ENCODE data around the gene LEKR1.
A peak's percentile ranks its signal among the peaks of the same experiment; 100 is the strongest.

Gene LEKR1

DNA sequence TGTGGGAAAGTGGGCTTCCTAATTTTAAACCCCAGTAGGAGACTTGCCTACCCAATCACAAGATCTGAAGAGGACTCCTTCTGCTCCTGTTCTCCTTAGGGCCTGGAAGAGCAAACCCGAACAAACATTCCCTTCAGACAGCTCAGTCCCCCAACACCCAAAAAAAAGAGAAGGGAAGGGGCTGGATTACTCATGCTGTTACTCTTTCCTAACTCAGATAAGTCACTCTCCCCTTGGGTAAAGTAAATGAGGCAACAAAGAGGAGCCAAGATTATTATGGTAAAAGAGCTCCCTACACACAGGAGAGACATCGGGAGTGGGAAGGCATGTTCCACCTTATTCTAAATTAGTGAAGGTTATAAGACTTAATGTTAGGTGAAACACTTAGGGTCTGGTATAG is 18.1 kb upstream of the LEKR1 start:
- 100% methylated on average over 1 of the region's 2 CpGs; no CpG with 5 or more reads in 1 of the 2 experiments for WGBS, 2 experiments (ENCODE audit: insufficient coverage in 2 of 2)
- no peaks in the 10 kb centered on the region for H3K36me3 ChIP-seq (ENCODE audit: control insufficient read depth, insufficient read depth, low read length)
- H3K9me3 ChIP-seq (ENCODE audit: control insufficient read depth, low read length) = no peaks in the 10 kb centered on the region
- H3K27ac ChIP-seq (ENCODE audit: low read depth, low read length, severe bottlenecking) = no peak overlapping the region
- H3K4me3 ChIP-seq (ENCODE audit: extremely low read depth, insufficient read depth, low read length, poor library complexity, severe bottlenecking) = no peak overlapping the region
- H3K4me1 ChIP-seq (ENCODE audit: control insufficient read depth, insufficient read depth, low read length, poor library complexity, severe bottlenecking) = peaks cover 20% of the 10 kb centered on the region

DNA sequence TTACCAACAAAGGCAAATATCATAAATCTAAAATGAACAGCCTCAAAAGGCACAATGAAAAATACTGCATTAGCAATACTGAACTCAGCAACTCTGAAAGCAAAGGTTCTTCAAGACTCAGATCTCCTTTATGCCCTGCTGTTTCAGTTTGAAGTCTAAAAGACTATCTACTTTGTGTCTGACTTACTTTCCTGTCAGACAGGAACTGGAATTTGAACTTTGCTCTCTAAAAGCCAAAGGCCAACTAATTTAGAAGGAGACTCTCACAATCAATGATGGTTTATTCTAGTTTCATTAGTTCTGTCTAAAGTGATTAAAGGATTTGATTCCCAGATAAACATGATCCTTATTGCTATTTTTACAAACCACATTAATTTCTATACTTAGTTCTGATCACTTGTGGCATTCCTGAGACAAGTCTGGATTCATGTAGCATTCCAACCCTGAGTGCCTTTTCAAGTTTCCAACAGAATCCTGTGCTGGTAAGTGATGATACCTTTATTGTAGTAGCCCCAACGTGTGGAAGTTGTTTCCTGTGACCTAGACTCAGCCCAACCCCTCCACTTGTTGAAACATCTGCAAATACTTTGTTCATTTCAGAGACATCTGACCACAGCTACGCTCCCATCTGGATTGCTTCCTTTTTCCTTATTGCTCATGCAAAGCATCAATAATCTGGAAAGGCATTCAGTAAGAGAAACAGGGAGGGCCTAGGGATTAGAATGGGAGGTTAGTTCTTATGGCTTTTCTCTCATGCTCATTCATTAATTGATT is 14.9 kb upstream of the LEKR1 start:
- no peaks in the 10 kb centered on the region for H3K36me3 ChIP-seq (ENCODE audit: control insufficient read depth, insufficient read depth, low read length)
- H3K27ac ChIP-seq (ENCODE audit: low read depth, low read length, severe bottlenecking) = peak overlapping the region; percentile 57
- H3K9me3 ChIP-seq (ENCODE audit: control insufficient read depth, low read length) = no peaks in the 10 kb centered on the region
- WGBS, 2 experiments (ENCODE audit: insufficient coverage in 2 of 2) = 100% methylated on average over 1 of the region's 2 CpGs
- H3K4me3 ChIP-seq (ENCODE audit: extremely low read depth, insufficient read depth, low read length, poor library complexity, severe bottlenecking) = no peak overlapping the region
- H3K4me1 ChIP-seq (ENCODE audit: control insufficient read depth, insufficient read depth, low read length, poor library complexity, severe bottlenecking) = peaks cover 20% of the 10 kb centered on the region

DNA sequence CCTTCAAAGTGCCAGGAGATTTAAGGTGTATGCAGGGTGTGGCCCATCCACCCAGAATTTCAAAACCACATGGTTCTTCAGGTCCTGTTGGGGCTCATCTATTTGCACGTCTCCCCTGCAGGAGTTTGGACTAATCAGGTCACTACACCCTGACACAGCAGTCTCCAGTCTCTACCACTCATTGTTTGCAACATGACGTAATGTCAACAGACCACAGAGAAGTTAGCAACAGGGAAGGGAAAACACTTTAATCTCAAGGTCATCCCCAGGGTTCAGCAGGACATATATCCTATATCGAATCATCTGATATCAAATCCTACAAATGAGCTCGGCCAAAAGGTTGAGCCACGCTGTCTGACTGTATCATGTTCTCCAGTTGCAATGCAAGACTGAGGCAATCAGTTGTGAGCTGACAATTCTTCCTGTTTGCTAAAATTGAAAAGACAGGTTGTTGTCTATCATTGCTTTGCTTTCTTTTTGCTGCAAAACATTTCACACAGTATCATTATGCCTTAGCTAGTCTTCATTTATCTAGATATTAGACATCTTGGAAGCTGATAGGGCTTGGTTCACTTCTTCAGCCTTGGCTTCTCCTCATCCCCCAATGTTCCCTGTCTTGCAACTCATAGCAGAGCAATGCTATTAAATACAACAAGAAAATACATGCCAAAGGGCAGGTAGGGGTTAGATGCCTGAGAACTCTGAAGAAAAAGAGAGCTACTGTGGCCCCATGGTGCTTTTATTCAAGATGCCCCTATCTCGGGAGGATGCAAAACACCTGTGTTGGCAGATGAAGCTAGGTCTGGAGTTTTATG is 13.4 kb upstream of the LEKR1 start:
- Histone ChIP-seq H3K36me3 (ENCODE audit: control insufficient read depth, insufficient read depth, low read length) (no peaks in the 10 kb centered on the region), H3K9me3 (ENCODE audit: control insufficient read depth, low read length) (no peaks in the 10 kb centered on the region), H3K4me3 (ENCODE audit: extremely low read depth, insufficient read depth, low read length, poor library complexity, severe bottlenecking) (no peak overlapping the region), H3K27ac (ENCODE audit: low read depth, low read length, severe bottlenecking) (no peak overlapping the region), H3K4me1 (ENCODE audit: control insufficient read depth, insufficient read depth, low read length, poor library complexity, severe bottlenecking) (peaks cover 20% of the 10 kb centered on the region)
- 78 to 93% methylated on average over 5 to 6 of the region's 6 CpGs for WGBS, 2 experiments (ENCODE audit: insufficient coverage in 2 of 2)

DNA sequence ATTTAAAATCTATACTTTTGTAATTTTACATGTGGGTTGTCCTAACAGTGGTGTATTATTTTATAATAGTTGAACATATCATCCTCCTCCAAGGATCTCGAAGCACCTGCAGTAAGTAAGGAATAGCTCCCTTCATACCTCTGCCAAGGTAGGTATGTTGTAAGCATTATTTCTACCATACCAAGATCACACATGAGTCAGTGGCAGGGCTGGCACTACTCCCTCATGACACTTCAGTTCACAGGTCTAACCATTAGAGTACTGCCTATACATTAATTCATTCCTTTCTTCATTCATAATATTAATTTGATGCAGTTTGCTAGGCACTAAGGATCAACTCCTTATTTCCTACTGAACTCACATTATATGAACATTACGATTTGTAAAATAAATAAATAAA is 11.9 kb upstream of the LEKR1 start:
- peaks cover 30% of the 10 kb centered on the region for H3K4me1 ChIP-seq (ENCODE audit: control insufficient read depth, insufficient read depth, low read length, poor library complexity, severe bottlenecking)
- H3K27ac ChIP-seq (ENCODE audit: low read depth, low read length, severe bottlenecking) = no peak overlapping the region
- H3K36me3 ChIP-seq (ENCODE audit: control insufficient read depth, insufficient read depth, low read length) = no peaks in the 10 kb centered on the region
- H3K4me3 ChIP-seq (ENCODE audit: extremely low read depth, insufficient read depth, low read length, poor library complexity, severe bottlenecking) = no peak overlapping the region
- H3K9me3 ChIP-seq (ENCODE audit: control insufficient read depth, low read length) = no peaks in the 10 kb centered on the region
- no CpG with 5 or more reads among the region's 2 CpGs for WGBS, 2 experiments (ENCODE audit: insufficient coverage in 2 of 2)

DNA sequence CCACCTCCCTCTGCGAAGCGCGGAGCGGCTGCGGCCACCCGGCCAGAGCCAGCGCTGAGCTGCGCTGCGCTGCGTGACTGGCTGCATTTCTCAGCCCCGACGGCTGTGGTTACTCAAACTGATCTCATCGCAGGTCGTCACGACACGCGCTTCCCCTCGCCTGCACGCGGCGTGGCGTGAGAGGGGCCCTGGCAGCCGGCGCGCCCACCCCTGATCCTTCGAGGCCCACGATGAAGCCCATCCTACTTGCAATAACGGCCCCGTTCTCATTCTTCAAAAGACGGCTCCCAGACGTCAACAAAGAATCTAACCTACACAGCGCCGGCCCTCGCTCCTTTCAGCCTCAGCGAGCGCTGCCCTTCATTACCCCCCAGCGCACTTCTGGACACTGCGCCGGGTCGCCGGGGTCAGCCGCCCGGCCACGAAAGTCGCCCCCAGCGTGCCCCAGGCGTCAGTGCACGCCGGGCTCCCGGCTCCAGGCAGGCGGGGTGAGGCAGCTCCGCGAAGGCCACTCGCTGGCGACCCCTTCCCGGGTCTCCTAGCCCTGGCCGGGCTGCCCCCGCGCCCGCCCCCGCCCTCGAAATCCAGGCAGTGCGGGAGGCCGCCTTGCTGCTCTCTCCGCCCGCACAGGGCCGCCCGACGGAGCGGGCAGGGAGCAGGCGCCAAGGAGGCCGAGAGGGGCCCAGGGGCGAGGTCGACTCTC is 9.9 kb upstream of the LEKR1 start:
- peak overlapping the region; percentile 35 for H3K4me3 ChIP-seq (ENCODE audit: extremely low read depth, insufficient read depth, low read length, poor library complexity, severe bottlenecking)
- WGBS, 2 experiments (ENCODE audit: insufficient coverage in 2 of 2) = 6 to 11% methylated on average over 66 to 71 of the region's 74 CpGs
- H3K4me1 ChIP-seq (ENCODE audit: control insufficient read depth, insufficient read depth, low read length, poor library complexity, severe bottlenecking) = peaks cover 32% of the 10 kb centered on the region
- H3K27ac ChIP-seq (ENCODE audit: low read depth, low read length, severe bottlenecking) = peak overlapping the region; percentile 88
- no peaks in the 10 kb centered on the region for H3K9me3 ChIP-seq (ENCODE audit: control insufficient read depth, low read length)
- no peaks in the 10 kb centered on the region for H3K36me3 ChIP-seq (ENCODE audit: control insufficient read depth, insufficient read depth, low read length)

DNA sequence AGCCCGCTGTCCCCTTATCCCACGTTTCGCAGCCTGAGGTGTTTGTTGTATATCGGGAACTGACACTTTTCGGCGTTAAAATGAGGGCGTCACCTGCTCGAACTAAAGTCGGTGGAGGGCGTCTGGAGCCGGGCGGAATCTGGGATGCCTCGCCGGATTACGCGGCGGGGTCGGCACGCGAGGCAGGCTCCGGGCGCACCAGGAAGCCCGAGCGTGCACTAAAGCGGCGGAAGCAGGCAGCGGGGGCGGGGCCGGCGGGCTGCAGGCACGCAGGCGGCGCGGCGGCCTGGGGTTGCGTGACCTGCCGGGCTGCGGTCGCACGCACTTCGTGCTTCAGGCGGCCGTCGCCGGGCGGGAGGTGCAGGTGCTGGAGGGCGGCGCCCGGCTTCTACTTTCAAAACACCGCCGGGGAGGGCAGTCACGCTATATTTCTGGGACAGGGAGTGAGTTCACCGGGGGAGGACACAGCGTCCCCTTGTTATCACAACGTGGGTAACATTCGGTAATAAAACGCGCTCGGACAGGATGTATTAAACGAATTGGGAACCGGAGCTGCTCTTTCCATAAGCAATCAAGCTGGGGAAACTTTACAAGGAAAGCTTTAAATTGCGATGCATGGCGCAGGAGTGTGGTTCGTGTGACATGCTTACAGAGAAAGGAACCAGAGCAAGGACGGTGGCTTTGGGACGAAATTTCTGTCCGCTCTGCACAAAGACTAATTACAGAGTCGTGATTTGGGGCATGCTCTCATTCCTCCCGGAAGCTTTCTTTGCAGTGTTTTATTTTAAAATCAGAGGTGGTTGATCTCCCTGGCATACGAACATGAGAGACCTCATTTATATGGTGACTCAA is 9.1 kb upstream of the LEKR1 start:
- 4 to 6% methylated on average over 46 to 67 of the region's 70 CpGs for WGBS, 2 experiments (ENCODE audit: insufficient coverage in 2 of 2)
- H3K4me3 ChIP-seq (ENCODE audit: extremely low read depth, insufficient read depth, low read length, poor library complexity, severe bottlenecking) = peak overlapping the region; percentile 35
- H3K9me3 ChIP-seq (ENCODE audit: control insufficient read depth, low read length) = no peaks in the 10 kb centered on the region
- peak overlapping the region; percentile 88 for H3K27ac ChIP-seq (ENCODE audit: low read depth, low read length, severe bottlenecking)
- H3K4me1 ChIP-seq (ENCODE audit: control insufficient read depth, insufficient read depth, low read length, poor library complexity, severe bottlenecking) = peaks cover 25% of the 10 kb centered on the region
- H3K36me3 ChIP-seq (ENCODE audit: control insufficient read depth, insufficient read depth, low read length) = no peaks in the 10 kb centered on the region

DNA sequence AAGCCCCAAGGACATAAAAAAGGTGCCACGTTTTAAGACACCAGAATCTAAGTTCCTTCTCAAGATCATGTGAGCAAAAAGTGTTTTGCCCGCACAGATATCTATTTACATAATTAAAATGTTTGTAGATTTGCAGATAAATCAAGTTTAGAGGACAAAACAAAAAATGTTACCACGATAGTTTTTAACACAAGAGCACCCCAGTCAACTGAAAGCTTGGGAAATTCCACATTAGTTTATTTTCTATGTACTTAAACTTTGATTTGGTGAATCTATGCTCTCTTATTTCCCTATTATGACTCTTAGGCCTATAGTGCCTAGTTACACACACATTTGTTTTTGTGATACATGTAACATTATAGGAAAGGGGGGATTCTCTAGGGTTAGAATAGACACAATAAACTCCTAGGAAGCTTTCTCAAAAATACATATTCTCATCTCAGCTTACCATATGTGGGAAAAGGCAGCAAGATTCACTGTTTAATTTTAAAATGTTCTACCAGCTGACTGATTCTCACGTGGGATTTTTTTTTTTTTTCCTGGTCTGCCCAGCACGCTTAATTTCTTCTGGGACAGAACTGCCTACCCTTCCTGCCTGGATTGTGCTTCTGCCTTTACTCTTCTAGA is 8.4 kb upstream of the LEKR1 start:
- peak overlapping the region; percentile 35 for H3K4me3 ChIP-seq (ENCODE audit: extremely low read depth, insufficient read depth, low read length, poor library complexity, severe bottlenecking)
- peak overlapping the region; percentile 88 for H3K27ac ChIP-seq (ENCODE audit: low read depth, low read length, severe bottlenecking)
- H3K9me3 ChIP-seq (ENCODE audit: control insufficient read depth, low read length) = no peaks in the 10 kb centered on the region
- H3K36me3 ChIP-seq (ENCODE audit: control insufficient read depth, insufficient read depth, low read length) = no peaks in the 10 kb centered on the region
- 20% methylated on average over 1 of the region's 5 CpGs; no CpG with 5 or more reads in 1 of the 2 experiments for WGBS, 2 experiments (ENCODE audit: insufficient coverage in 2 of 2)
- H3K4me1 ChIP-seq (ENCODE audit: control insufficient read depth, insufficient read depth, low read length, poor library complexity, severe bottlenecking) = peaks cover 22% of the 10 kb centered on the region

DNA sequence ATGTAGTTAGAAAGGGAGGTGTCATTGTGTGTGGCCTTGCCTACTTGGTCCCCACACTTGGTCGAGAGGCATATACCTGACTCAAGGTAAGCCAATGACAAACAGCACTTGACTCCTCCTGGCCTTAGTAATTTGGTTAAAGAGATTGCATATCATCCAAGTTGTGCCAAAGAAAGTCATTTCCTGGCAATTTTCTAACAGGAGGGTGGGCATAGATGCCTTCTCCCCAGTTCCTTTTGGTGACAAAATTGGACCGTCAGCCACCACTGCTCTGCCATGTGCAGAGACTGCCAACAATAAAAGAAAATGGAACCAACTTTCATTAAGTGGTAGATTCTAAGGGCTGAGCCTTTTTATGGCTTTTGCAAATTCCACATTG is 7.9 kb upstream of the LEKR1 start:
- H3K4me3 ChIP-seq (ENCODE audit: extremely low read depth, insufficient read depth, low read length, poor library complexity, severe bottlenecking) = no peak overlapping the region
- H3K36me3 ChIP-seq (ENCODE audit: control insufficient read depth, insufficient read depth, low read length) = no peaks in the 10 kb centered on the region
- WGBS, 2 experiments (ENCODE audit: insufficient coverage in 2 of 2) = 86% methylated on average over 1 of the region's 2 CpGs; no CpG with 5 or more reads in 1 of the 2 experiments
- H3K27ac ChIP-seq (ENCODE audit: low read depth, low read length, severe bottlenecking) = no peak overlapping the region
- no peaks in the 10 kb centered on the region for H3K9me3 ChIP-seq (ENCODE audit: control insufficient read depth, low read length)
- H3K4me1 ChIP-seq (ENCODE audit: control insufficient read depth, insufficient read depth, low read length, poor library complexity, severe bottlenecking) = peaks cover 22% of the 10 kb centered on the region

DNA sequence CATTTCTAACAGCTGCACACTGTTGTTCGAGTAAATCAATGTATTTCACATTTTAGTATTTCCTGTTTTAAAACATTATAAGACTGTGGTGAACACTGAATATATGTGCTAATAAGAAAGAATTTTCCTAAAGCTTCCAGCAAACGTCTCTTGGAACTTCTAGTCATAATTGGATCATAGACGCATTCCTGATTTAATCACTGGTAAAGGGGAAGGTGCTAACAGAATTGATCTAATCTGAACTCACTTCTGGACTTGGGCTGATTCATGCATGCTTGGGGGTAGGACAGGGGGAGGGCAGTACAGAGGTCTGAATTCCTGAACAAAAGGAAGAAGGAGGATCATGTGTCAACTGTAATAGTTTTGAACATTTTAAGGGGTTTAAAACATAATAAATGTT is 7.3 kb upstream of the LEKR1 start:
- Histone ChIP-seq H3K27ac (ENCODE audit: low read depth, low read length, severe bottlenecking) (no peak overlapping the region), H3K9me3 (ENCODE audit: control insufficient read depth, low read length) (no peaks in the 10 kb centered on the region), H3K4me1 (ENCODE audit: control insufficient read depth, insufficient read depth, low read length, poor library complexity, severe bottlenecking) (peaks cover 22% of the 10 kb centered on the region), H3K36me3 (ENCODE audit: control insufficient read depth, insufficient read depth, low read length) (no peaks in the 10 kb centered on the region), H3K4me3 (ENCODE audit: extremely low read depth, insufficient read depth, low read length, poor library complexity, severe bottlenecking) (no peak overlapping the region)
- WGBS, 2 experiments (ENCODE audit: insufficient coverage in 2 of 2) = 80% methylated on average over 2 of the region's 3 CpGs; no CpG with 5 or more reads in 1 of the 2 experiments

All from mesodermal cell (in vitro differentiated cells).